Omental fat pad (tissue), 4 donors: ENCODE measurements around the gene PRKAB2. TPM values are rescaled to one million over a fixed set of nuclear protein-coding genes. Genes with fewer than 3 reads are reported as not detected.
"Not testable (repeated sequence)": the region's sequence is repeated elsewhere in the genome, so short reads cannot be mapped to it uniquely, and the experiment has no call there.

Experiments
- ATAC-seq: fragments of 150-250 bp; one replicate; pipeline ENCODE4 v1.9.1; 2016; ENCODE audit warnings: mild to moderate bottlenecking, moderate library complexity; ENCODE audit not compliant: low FRiP score
- DNase-seq: peaks from one replicate; pipeline ENCODE4 v3.0.0-alpha.2; 2019; ENCODE audit warnings: low spot score
- CTCF ChIP-seq, 3 donors: fragments of 450-650 bp; IDR thresholded peaks; one replicate each; pipeline ENCODE4 v1.5.1; 2016 to 2017; ENCODE audit warnings: antibody characterized with exemption in 3 of 3, mild to moderate bottlenecking in 3 of 3, moderate library complexity in 2 of 3
- total RNA-seq, 4 donors: library from RNA; depleted of rRNA; stranded (reverse); fragments of >200 nt; gene quantifications; one replicate each; pipeline ENCODE4 v1.1.0, GENCODE V29; 2016

PRKAB2 gene
- total RNA-seq, 4 donors from 2014 or later, result 4.4 to 14.0 (median 9.1) TPM

GRCh38 chr1:147204080-147204479, 31.8 kb upstream of the PRKAB2 start:
- DNase-seq (no peak), ATAC-seq (no peak)
- no peak for TF ChIP-seq CTCF (IDR thresholded peaks at IDR 0.05)

- ATAC-seq, result no peak
- no peak for TF ChIP-seq CTCF (IDR thresholded peaks at IDR 0.05)
- no peak for DNase-seq
These were observed 30.3 kb upstream of the PRKAB2 start for GRCh38 chr1:147202576-147202975.

GRCh38 chr1:147201786-147202185, 29.5 kb upstream of the PRKAB2 start:
- ATAC-seq (no peak), DNase-seq (no peak)
- TF ChIP-seq CTCF (IDR thresholded peaks at IDR 0.05), result no peak

GRCh38 chr1:147201276-147201675, 29.0 kb upstream of the PRKAB2 start:
- DNase-seq, result no peak
- TF ChIP-seq CTCF (IDR thresholded peaks at IDR 0.05), result no peak

GRCh38 chr1:147197324-147197723, 25.1 kb upstream of the PRKAB2 start:
- DNase-seq, result not testable (repeated sequence)

More at GRCh38 chr1:147201276-147201675, 29.0 kb upstream of the PRKAB2 start:
- no peak for ATAC-seq

GRCh38 chr1:147189514-147189913, 17.2 kb upstream of the PRKAB2 start:
- ATAC-seq (no peak), DNase-seq (no peak)
- no peak for TF ChIP-seq CTCF (IDR thresholded peaks at IDR 0.05)

More at GRCh38 chr1:147197324-147197723, 25.1 kb upstream of the PRKAB2 start:
- ATAC-seq, result not testable (repeated sequence)

- TF ChIP-seq CTCF (IDR thresholded peaks at IDR 0.05), result no peak
- ATAC-seq (no peak), DNase-seq (no peak)
These were observed 13.2 kb upstream of the PRKAB2 start for GRCh38 chr1:147185432-147185831.
